ENCODE results near the gene STAU1. TPM values are rescaled to one million over a fixed set of nuclear protein-coding genes. Genes with fewer than 3 reads are reported as not detected.
A peak's percentile ranks its signal among the peaks of the same experiment; 100 is the strongest.

STAU1 gene, protein sequence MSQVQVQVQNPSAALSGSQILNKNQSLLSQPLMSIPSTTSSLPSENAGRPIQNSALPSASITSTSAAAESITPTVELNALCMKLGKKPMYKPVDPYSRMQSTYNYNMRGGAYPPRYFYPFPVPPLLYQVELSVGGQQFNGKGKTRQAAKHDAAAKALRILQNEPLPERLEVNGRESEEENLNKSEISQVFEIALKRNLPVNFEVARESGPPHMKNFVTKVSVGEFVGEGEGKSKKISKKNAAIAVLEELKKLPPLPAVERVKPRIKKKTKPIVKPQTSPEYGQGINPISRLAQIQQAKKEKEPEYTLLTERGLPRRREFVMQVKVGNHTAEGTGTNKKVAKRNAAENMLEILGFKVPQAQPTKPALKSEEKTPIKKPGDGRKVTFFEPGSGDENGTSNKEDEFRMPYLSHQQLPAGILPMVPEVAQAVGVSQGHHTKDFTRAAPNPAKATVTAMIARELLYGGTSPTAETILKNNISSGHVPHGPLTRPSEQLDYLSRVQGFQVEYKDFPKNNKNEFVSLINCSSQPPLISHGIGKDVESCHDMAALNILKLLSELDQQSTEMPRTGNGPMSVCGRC
- 44.3 and 47.1 TPM in 2 replicates for total RNA-seq (2012; rRNA removed)

DNA sequence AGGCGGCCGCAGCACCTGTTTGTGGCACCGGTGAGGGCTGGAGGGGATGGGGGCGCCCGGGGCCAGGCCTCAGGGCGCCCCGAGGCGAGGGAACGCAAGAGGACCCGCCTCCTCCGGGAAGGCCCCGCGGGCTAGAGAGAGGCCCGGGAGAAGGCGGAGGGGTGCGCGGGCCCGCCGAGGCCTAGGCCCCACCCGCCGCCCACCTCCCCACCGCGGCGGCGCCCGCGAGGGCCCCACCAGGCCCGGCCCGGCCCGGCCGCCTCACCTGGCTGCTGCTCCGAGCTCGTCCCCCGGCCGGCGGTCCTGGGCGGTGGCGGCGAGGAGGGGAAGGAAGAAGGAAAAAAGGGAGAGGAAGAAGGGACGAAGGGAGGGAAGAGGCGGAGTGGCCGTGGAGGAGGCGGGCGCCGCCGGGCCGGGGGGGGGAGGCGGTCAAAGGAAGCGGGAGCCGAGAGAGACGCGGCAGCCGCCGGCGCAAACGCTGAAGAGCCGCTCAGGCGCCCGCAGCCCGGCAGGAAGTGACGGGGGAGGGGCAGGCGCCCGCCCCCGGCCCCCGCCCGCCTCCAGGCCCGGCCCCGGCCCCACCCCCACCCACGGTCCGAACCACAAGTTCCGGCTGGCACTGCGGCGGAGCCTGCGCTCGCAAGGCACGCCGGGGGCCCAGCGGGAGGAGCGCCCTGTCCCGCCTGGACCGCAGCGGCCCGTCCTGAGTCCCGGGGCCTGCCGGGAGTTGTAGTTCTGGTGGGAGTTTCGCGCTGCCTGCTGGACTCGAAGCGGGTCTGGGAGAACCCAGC lies at the start of gene STAU1:
Gene STAU1, minus strand, starts transcription at position 484 of the 791 bp plus-strand sequence. CDS start 22,133 bp downstream, outside the sequence.
- Histone ChIP-seq H3K9me3 (replicated peaks; ENCODE audit: low read length) (no peaks in the 10 kb centered on the region), H3K9ac (ENCODE audit: low read depth, low read length) (peak within 1 kb of the TSS; percentile 90), H3K4me2 (ENCODE audit: low read length) (peak within 1 kb of the TSS; percentile 92), H3K36me3 (ENCODE audit: insufficient read depth, low read length) (peaks cover 4% of the 10 kb centered on the region), H3K27me3 (ENCODE audit: control insufficient read depth, insufficient read depth, low read length) (no peaks in the 10 kb centered on the region), H3K4me3 (ENCODE audit: low read length) (peak within 1 kb of the TSS; percentile 83), H3K4me1 (ENCODE audit: control insufficient read depth, insufficient read depth, low read length) (peaks cover 9% of the 10 kb centered on the region)

DNA sequence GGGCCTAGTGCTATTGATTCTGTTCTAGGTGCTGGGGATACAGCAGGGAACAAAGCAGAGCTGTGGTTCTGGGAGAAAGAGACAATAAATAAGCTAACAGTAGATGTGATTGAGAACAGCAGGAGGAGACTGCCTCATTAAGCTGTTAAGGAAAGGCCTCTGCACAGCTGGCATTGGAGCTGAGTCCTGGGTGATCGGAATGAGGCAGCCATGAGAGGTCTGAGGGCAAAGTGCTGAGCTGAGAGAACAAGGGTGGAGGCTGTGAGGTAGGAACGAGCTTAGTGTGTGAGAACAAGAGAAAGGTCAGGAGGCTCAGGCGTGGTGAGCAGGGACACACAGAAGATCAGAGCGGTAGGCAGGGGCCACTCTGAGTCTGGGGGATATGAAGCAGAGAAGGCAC lies 49.4 kb upstream of the STAU1 start:
- Histone ChIP-seq H3K27me3 (ENCODE audit: control insufficient read depth, insufficient read depth, low read length) (no peaks in the 10 kb centered on the region), H3K9me3 (replicated peaks; ENCODE audit: low read length) (no peaks in the 10 kb centered on the region), H3K36me3 (ENCODE audit: insufficient read depth, low read length) (peaks cover 80% of the 10 kb centered on the region), H3K4me2 (ENCODE audit: low read length) (no peak overlapping the region), H3K4me3 (ENCODE audit: low read length) (no peak overlapping the region), H3K4me1 (ENCODE audit: control insufficient read depth, insufficient read depth, low read length) (no peaks in the 10 kb centered on the region), H3K9ac (ENCODE audit: low read depth, low read length) (no peak overlapping the region)

DNA sequence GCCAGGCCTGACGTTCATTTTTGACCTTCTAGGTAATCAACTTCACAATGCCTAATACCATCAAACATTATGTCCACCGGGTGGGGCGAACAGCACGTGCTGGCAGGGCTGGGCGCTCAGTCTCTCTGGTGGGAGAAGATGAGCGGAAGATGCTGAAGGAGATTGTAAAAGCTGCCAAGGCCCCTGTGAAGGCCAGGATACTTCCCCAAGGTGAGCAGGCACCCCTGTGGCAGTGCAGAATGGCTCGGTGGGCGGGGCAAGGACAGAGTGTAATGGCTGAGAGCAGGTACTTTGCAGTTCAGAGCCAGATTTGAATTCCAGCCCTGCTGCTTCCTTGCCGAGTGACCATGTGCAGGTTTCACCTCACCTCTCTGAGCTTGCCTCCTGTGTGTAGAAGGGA lies 48.2 kb upstream of the STAU1 start:
- Histone ChIP-seq H3K4me2 (ENCODE audit: low read length) (no peak overlapping the region), H3K9me3 (replicated peaks; ENCODE audit: low read length) (no peaks in the 10 kb centered on the region), H3K4me1 (ENCODE audit: control insufficient read depth, insufficient read depth, low read length) (peaks cover 2% of the 10 kb centered on the region), H3K9ac (ENCODE audit: low read depth, low read length) (no peak overlapping the region), H3K36me3 (ENCODE audit: insufficient read depth, low read length) (peaks cover 76% of the 10 kb centered on the region), H3K27me3 (ENCODE audit: control insufficient read depth, insufficient read depth, low read length) (no peaks in the 10 kb centered on the region), H3K4me3 (ENCODE audit: low read length) (no peak overlapping the region)

DNA sequence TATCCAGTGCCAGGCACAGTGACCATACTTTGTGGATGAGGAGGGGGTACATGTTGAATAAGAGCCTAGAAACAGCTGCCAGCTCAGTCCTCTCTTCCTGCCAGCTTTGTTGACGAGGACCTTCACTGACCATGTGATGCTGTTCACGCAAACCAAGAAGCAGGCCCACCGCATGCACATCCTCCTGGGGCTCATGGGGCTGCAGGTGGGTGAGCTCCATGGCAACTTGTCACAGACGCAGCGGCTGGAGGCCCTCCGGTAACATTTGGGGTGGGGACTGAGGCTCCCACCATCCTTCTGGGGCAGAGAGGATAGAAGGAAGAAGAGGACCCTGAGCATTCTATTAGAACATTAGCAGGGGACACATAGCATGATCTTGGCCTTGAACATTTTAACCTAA lies 46.7 kb upstream of the STAU1 start:
- Histone ChIP-seq H3K9me3 (replicated peaks; ENCODE audit: low read length) (no peaks in the 10 kb centered on the region), H3K27me3 (ENCODE audit: control insufficient read depth, insufficient read depth, low read length) (no peaks in the 10 kb centered on the region), H3K4me2 (ENCODE audit: low read length) (no peak overlapping the region), H3K36me3 (ENCODE audit: insufficient read depth, low read length) (peaks cover 78% of the 10 kb centered on the region), H3K4me1 (ENCODE audit: control insufficient read depth, insufficient read depth, low read length) (peaks cover 17% of the 10 kb centered on the region), H3K9ac (ENCODE audit: low read depth, low read length) (no peak overlapping the region), H3K4me3 (ENCODE audit: low read length) (no peak overlapping the region)

DNA sequence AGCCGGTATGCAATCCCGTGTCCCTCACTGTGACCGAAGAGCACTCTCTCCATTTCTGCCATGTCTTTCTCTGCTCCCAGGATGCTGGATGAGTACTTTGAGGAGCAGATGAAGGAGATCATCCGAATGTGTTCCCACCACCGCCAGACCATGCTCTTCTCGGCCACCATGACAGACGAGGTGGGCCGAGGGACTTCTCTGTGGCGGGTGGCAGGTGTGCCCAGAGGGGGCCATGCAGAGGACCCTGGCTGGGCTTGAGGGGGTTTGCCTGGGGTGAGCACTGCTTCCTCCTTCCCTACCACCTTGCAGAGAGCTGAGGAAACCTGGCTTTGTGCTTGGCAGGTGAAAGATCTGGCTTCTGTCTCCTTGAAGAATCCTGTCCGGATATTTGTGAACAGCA lies 45.1 kb upstream of the STAU1 start:
- Histone ChIP-seq H3K4me1 (ENCODE audit: control insufficient read depth, insufficient read depth, low read length) (peaks cover 20% of the 10 kb centered on the region), H3K36me3 (ENCODE audit: insufficient read depth, low read length) (peaks cover 79% of the 10 kb centered on the region)

DNA sequence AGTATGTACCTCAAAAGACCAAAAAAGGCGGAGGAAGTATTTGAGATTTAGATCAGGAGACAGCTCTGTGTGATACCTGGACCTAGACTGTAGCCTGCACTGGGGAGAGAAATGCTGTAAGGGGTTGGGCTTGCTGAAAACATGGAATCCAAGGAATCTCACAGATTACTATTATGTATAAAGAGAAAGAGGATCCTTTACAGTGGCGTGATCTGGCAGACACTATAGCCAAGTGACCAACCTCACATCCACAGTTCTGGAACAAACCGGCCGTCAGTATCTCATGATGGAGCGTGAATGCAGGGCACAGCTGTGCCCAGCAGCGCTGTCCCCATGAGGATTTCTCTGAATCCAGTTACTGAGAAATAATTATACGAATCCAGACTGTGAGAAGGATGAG lies 43.3 kb upstream of the STAU1 start:
- Histone ChIP-seq H3K36me3 (ENCODE audit: insufficient read depth, low read length) (peaks cover 72% of the 10 kb centered on the region), H3K9me3 (replicated peaks; ENCODE audit: low read length) (no peaks in the 10 kb centered on the region), H3K4me1 (ENCODE audit: control insufficient read depth, insufficient read depth, low read length) (peaks cover 20% of the 10 kb centered on the region), H3K9ac (ENCODE audit: low read depth, low read length) (peak overlapping the region; percentile 56), H3K4me2 (ENCODE audit: low read length) (no peak overlapping the region), H3K4me3 (ENCODE audit: low read length) (no peak overlapping the region), H3K27me3 (ENCODE audit: control insufficient read depth, insufficient read depth, low read length) (no peaks in the 10 kb centered on the region)

More for the DNA sequence above, 45.1 kb upstream of the STAU1 start:
- no peaks in the 10 kb centered on the region for H3K9me3 ChIP-seq (replicated peaks; ENCODE audit: low read length)
- no peaks in the 10 kb centered on the region for H3K27me3 ChIP-seq (ENCODE audit: control insufficient read depth, insufficient read depth, low read length)
- no peak overlapping the region for H3K4me3 ChIP-seq (ENCODE audit: low read length)
- no peak overlapping the region for H3K4me2 ChIP-seq (ENCODE audit: low read length)
- H3K9ac ChIP-seq (ENCODE audit: low read depth, low read length), result no peak overlapping the region

DNA sequence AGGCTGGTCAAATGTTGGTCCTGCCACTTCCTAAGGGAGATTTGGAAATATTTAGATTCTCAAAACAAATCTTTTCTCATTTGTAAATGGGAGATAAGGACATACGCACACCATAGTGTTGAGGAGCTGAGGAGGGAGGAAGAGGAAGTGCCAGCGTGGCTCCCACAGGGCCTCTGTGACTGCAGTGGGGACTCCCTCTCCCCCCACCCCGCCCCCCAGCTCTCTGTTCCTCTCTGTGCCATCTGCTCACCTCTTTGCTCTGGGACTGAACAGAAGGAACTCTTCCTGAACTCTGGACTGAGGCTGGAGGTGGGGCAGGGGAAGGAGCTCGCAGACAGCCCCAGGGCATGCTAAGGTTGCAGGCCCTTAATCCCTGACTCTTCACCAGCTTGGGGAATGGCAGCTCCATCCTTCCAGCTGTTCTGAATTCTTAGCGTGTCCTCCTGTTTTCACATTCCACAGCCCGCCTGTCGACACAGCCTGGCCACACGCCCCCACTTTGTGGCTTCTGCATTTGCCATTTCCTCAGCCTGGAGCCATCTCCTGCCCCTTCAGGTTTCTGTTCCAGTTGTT lies 42.5 kb upstream of the STAU1 start:
- H3K27me3 ChIP-seq (ENCODE audit: control insufficient read depth, insufficient read depth, low read length), result no peaks in the 10 kb centered on the region
- H3K36me3 ChIP-seq (ENCODE audit: insufficient read depth, low read length), result peaks cover 73% of the 10 kb centered on the region
- peaks cover 20% of the 10 kb centered on the region for H3K4me1 ChIP-seq (ENCODE audit: control insufficient read depth, insufficient read depth, low read length)
- H3K4me2 ChIP-seq (ENCODE audit: low read length), result peak overlapping the region; percentile 41
- H3K9me3 ChIP-seq (replicated peaks; ENCODE audit: low read length), result no peaks in the 10 kb centered on the region
- H3K9ac ChIP-seq (ENCODE audit: low read depth, low read length), result peak overlapping the region; percentile 56
- no peak overlapping the region for H3K4me3 ChIP-seq (ENCODE audit: low read length)

DNA sequence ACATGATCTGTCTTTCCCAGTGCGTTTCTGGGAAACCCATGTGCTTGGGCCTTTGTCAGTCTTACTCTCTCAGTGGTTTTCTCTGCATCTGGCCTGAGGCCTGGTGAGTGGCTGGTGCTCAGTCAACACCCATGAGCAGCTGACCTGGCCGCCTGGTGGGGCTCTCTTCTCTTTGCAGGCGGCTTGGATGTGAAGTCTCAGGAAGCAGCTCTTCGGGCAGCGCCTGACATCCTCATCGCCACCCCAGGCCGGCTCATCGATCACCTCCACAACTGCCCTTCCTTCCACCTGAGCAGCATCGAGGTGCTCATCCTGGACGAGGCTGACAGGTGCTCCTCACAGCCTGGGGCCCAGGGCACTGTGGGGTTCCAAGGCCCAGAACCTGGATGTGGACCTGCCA lies 41.9 kb upstream of the STAU1 start:
- Histone ChIP-seq H3K36me3 (ENCODE audit: insufficient read depth, low read length) (peaks cover 71% of the 10 kb centered on the region), H3K4me3 (ENCODE audit: low read length) (no peak overlapping the region), H3K4me1 (ENCODE audit: control insufficient read depth, insufficient read depth, low read length) (peaks cover 20% of the 10 kb centered on the region), H3K9ac (ENCODE audit: low read depth, low read length) (peak overlapping the region; percentile 39), H3K27me3 (ENCODE audit: control insufficient read depth, insufficient read depth, low read length) (no peaks in the 10 kb centered on the region), H3K4me2 (ENCODE audit: low read length) (no peak overlapping the region), H3K9me3 (replicated peaks; ENCODE audit: low read length) (no peaks in the 10 kb centered on the region)

DNA sequence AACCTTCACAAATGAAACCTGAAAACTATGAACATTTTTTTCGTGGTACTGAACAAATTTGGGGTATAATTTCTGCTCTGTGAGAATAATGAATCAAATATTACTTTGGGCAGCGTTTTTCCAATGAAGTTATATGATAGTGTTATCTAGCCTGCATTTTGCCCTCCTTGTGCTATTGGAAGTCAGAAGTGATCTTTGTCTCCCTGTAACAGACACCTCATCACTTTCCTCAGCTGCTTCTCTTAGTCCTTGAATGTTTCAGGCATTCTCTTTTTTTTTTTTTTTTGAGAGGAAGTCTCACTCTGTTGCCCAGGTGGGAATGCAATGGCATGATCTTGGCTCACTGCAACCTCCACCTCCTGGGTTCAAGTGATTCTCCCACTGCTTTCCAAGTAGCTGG lies 41.2 kb upstream of the STAU1 start:
- H3K27me3 ChIP-seq (ENCODE audit: control insufficient read depth, insufficient read depth, low read length), result no peaks in the 10 kb centered on the region
- no peaks in the 10 kb centered on the region for H3K9me3 ChIP-seq (replicated peaks; ENCODE audit: low read length)
- H3K4me1 ChIP-seq (ENCODE audit: control insufficient read depth, insufficient read depth, low read length), result peaks cover 20% of the 10 kb centered on the region
- H3K4me3 ChIP-seq (ENCODE audit: low read length), result no peak overlapping the region
- H3K36me3 ChIP-seq (ENCODE audit: insufficient read depth, low read length), result peaks cover 71% of the 10 kb centered on the region
- no peak overlapping the region for H3K4me2 ChIP-seq (ENCODE audit: low read length)
- H3K9ac ChIP-seq (ENCODE audit: low read depth, low read length), result no peak overlapping the region

DNA sequence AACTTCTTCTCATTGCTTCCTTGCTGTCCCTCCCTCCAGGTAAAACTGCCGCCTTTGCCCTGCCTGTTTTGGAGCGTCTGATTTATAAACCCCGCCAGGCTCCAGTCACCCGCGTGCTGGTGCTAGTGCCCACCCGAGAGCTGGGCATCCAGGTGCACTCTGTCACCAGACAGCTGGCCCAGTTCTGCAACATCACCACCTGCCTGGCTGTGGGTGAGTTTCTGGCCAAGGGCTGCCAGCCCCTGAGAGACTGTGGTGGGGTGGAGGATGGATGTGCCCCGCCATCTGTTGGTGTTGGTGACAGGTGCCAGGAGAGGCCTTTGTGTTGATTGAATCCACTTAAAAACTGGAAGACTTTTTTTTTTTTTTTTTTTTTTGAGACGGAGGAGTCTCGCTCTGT lies 40.5 kb upstream of the STAU1 start:
- H3K9ac ChIP-seq (ENCODE audit: low read depth, low read length), result no peak overlapping the region
- H3K4me3 ChIP-seq (ENCODE audit: low read length), result no peak overlapping the region
- peaks cover 72% of the 10 kb centered on the region for H3K36me3 ChIP-seq (ENCODE audit: insufficient read depth, low read length)
- H3K4me2 ChIP-seq (ENCODE audit: low read length), result no peak overlapping the region
- H3K9me3 ChIP-seq (replicated peaks; ENCODE audit: low read length), result no peaks in the 10 kb centered on the region
- H3K4me1 ChIP-seq (ENCODE audit: control insufficient read depth, insufficient read depth, low read length), result peaks cover 20% of the 10 kb centered on the region
- H3K27me3 ChIP-seq (ENCODE audit: control insufficient read depth, insufficient read depth, low read length), result no peaks in the 10 kb centered on the region

DNA sequence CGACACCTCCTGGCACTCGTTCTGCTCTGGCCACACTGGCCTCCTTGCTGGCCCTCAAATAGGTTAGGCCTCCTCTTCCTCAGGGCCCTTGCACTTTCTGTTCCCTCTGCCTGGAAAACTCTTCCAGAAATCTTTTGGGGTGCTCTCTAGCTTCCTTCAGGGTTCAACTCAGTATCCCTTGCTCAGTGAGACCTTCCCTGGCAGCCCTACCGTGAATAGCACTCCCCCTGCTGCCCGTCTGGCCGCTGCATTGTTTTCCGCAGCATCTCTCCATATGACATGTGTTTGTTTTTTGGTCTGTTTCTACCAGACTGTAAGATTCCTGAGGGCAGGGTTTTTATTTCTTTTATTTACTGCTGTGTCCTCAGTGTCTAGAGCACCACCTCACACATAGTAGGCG lies 37.8 kb upstream of the STAU1 start:
- H3K36me3 ChIP-seq (ENCODE audit: insufficient read depth, low read length), result peaks cover 72% of the 10 kb centered on the region
- H3K4me1 ChIP-seq (ENCODE audit: control insufficient read depth, insufficient read depth, low read length), result peaks cover 18% of the 10 kb centered on the region
- no peaks in the 10 kb centered on the region for H3K27me3 ChIP-seq (ENCODE audit: control insufficient read depth, insufficient read depth, low read length)
- no peak overlapping the region for H3K9ac ChIP-seq (ENCODE audit: low read depth, low read length)
- no peak overlapping the region for H3K4me3 ChIP-seq (ENCODE audit: low read length)
- no peaks in the 10 kb centered on the region for H3K9me3 ChIP-seq (replicated peaks; ENCODE audit: low read length)
- H3K4me2 ChIP-seq (ENCODE audit: low read length), result no peak overlapping the region

Measured in skeletal muscle satellite cell (primary cell).